CD14-positive monocyte (primary cell): Measurements from ENCODE around the gene UBE2E1. TPM values are rescaled to one million over a fixed set of nuclear protein-coding genes. Genes with fewer than 3 reads are reported as not detected.

Experiments used
- DNase-seq, 3 donors: peaks; one replicate each; pipeline ENCODE4 v3.0.0-alpha.2; 2011 to 2022
- H2AFZ ChIP-seq: 2 replicates; pipeline ENCODE4 v1.6.0; 2012; ENCODE audit warnings: mild to moderate bottlenecking, low read depth, low read length, inconsistent platforms; ENCODE audit not compliant: insufficient read depth, poor library complexity, severe bottlenecking
- H3K27ac ChIP-seq, 2 donors: 1 replicate in 1 of 2; 2 replicates in 1 of 2; pipeline ENCODE4 v1.5.1; 2012 to 2013; ENCODE audit warnings: low read length in 2 of 2, control low read depth in 1 of 2, inconsistent platforms in 1 of 2, low read depth in 1 of 2, mild to moderate bottlenecking in 1 of 2
- H3K27me3 ChIP-seq, 2 donors: one replicate each; pipeline versions ENCODE4 v1.6.0 to v1.6.1; 2011 to 2013; ENCODE audit warnings: low read length in 2 of 2; ENCODE audit not compliant: control insufficient read depth in 2 of 2, insufficient read depth in 2 of 2
- H3K36me3 ChIP-seq, 2 donors: replicated peaks in 1 of 2; 1 replicate in 1 of 2; 2 replicates in 1 of 2; pipeline versions ENCODE4 v1.5.1 to v1.6.1; 2012 to 2013; ENCODE audit warnings: low read length in 2 of 2, control low read depth in 1 of 2, inconsistent platforms in 1 of 2, mild to moderate bottlenecking in 1 of 2; ENCODE audit not compliant: insufficient read depth in 2 of 2, control insufficient read depth in 1 of 2
- H3K4me1 ChIP-seq, 2 donors: 1 replicate in 1 of 2; 2 replicates in 1 of 2; pipeline versions ENCODE4 v1.5.1 to v1.6.1; 2012 to 2013; ENCODE audit warnings: low read length in 2 of 2, control low read depth in 1 of 2, inconsistent platforms in 1 of 2, mild to moderate bottlenecking in 1 of 2, moderate library complexity in 1 of 2; ENCODE audit not compliant: insufficient read depth in 2 of 2, control insufficient read depth in 1 of 2
- H3K4me2 ChIP-seq: replicated peaks from 2 replicates; pipeline ENCODE3; 2012; ENCODE audit warnings: low read length, moderate library complexity, mild to moderate bottlenecking; ENCODE audit not compliant: poor library complexity, severe bottlenecking; ENCODE audit errors: extremely low read depth
- H3K4me3 ChIP-seq, 3 experiments: fragments of 200-600 bp in 1 of 3; sonication (generic) in 1 of 3; replicated peaks in 1 of 3; 1 replicate in 2 of 3; 2 replicates in 1 of 3; pipeline ENCODE4 v1.5.1; 2011 to 2013; ENCODE audit warnings: low read length in 3 of 3, mild to moderate bottlenecking in 3 of 3, control low read depth in 2 of 3, low read depth in 2 of 3, inconsistent platforms in 1 of 3, moderate library complexity in 1 of 3
- H3K79me2 ChIP-seq: 2 replicates; pipeline ENCODE4 v1.6.0; 2012; ENCODE audit warnings: mild to moderate bottlenecking, control low read depth, inconsistent platforms, low read length, moderate library complexity; ENCODE audit not compliant: insufficient read depth
- H3K9ac ChIP-seq: 2 replicates; pipeline ENCODE4 v1.6.0; 2017; ENCODE audit warnings: low read length, mild to moderate bottlenecking; ENCODE audit not compliant: insufficient read depth, poor library complexity, severe bottlenecking
- H3K9me3 ChIP-seq, 2 donors: replicated peaks in 1 of 2; 1 replicate in 1 of 2; 2 replicates in 1 of 2; pipeline versions ENCODE4 v1.5.1 to v1.6.1; 2012 to 2013; ENCODE audit warnings: low read length in 2 of 2, control low read depth in 1 of 2; ENCODE audit not compliant: control insufficient read depth in 1 of 2, insufficient read depth in 1 of 2
- H4K20me1 ChIP-seq: 2 replicates; pipeline ENCODE4 v1.6.0; 2012; ENCODE audit warnings: mild to moderate bottlenecking, low read length, control low read depth, moderate library complexity; ENCODE audit not compliant: insufficient read depth
- H3K27ac Mint-ChIP-seq, 7 donors: one replicate each; pipeline ENCODE4 v1.8.0; 2020; ENCODE audit warnings: mild to moderate bottlenecking in 7 of 7, mixed read lengths in 7 of 7, moderate library complexity in 6 of 7, inconsistent platforms in 2 of 7
- H3K27me3 Mint-ChIP-seq, 3 donors: one replicate each; pipeline ENCODE4 v1.8.0; 2021 to 2022; ENCODE audit warnings: low read depth in 3 of 3, mild to moderate bottlenecking in 3 of 3, mixed read lengths in 3 of 3, moderate library complexity in 3 of 3, inconsistent platforms in 1 of 3
- H3K36me3 Mint-ChIP-seq, 2 donors: one replicate each; pipeline ENCODE4 v1.8.0; 2020; ENCODE audit warnings: mixed read lengths in 2 of 2, inconsistent platforms in 1 of 2, mild to moderate bottlenecking in 1 of 2
- H3K4me1 Mint-ChIP-seq: one replicate; pipeline ENCODE4 v1.8.0; 2020; ENCODE audit warnings: mild to moderate bottlenecking, mixed read lengths
- H3K4me3 Mint-ChIP-seq, 2 donors: one replicate each; pipeline ENCODE4 v1.8.0; 2020; ENCODE audit warnings: mild to moderate bottlenecking in 2 of 2, mixed read lengths in 2 of 2, moderate library complexity in 1 of 2
- H3K9me3 Mint-ChIP-seq, 7 donors: one replicate each; pipeline ENCODE4 v1.8.0; 2020 to 2022; ENCODE audit warnings: mixed read lengths in 7 of 7, mild to moderate bottlenecking in 6 of 7, moderate library complexity in 6 of 7, inconsistent platforms in 2 of 7
- CTCF ChIP-seq: fragments of 200-600 bp; IDR thresholded peaks from one replicate; pipeline ENCODE4 v1.8.0; 2022; ENCODE audit warnings: antibody characterized with exemption, mild to moderate bottlenecking
- WGBS: methylation state at CpG from one replicate; pipeline ENCODE4 v1.1.5; 2013; ENCODE audit warnings: missing lambda C conversion rate; ENCODE audit not compliant: insufficient coverage; 5-methylcytosine and 5-hydroxymethylcytosine counted together
- intact Hi-C, 2 donors: fragments of 100-400 bp; cut with micrococcal nuclease; formaldehyde crosslinking; loops; one replicate each; pipeline versions ENCODE4 v1.15.0 to v1.15.1; 2023
- polyA plus RNA-seq, 3 donors: library from polyadenylated mRNA; depleted of rRNA in 1 of 3; unstranded in 2 of 3; stranded (reverse) in 1 of 3; fragments of 300-500 nt in 2 of 3; fragments of >200 nt in 1 of 3; fragmentation: Illumina TruSeq in 2 of 3; gene quantifications; 1 replicate in 2 of 3; 2 replicates in 1 of 3; pipeline ENCODE4 v1.2.3, GENCODE V29; 2012 to 2021

Gene UBE2E1
- polyA plus RNA-seq, 3 donors = 31.3 to 60.2 (median 34.6) TPM

DNA sequence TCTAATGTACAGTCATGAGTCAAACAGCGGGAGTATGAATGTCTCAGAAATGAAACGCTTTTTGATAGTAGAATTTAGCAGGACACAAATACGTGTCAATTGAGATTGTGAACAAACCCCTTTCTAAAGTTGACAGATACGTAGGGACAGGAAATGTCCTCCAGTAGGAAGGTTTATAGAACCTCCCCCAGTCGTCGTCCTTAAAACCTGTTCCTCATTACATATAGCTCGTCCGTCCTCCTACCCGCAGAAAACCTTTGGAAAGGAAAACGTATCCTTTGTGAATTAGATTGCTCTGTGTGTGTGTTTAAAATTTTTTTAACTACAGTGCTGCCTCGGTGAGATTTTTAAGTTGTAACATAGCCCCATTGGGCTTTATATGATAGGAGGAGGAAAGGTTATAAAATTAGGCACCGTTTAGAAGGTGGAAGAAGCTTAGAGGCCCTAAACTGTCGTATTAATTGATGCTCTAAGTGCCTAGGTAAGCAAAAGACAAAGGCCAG, 4.1 kb downstream of the UBE2E1 start:
- Mint-ChIP-seq H3K9me3 (no peaks in the 10 kb centered on the region), H3K4me3 (peak overlapping the region; percentile 97 to 98), H3K27ac (peak overlapping the region; percentile 29 to 90 (median 79)), H3K27me3 (peaks cover 4 to 5% (median 5%) of the 10 kb centered on the region in 3 donors), H3K4me1 (peaks cover 51% of the 10 kb centered on the region), H3K36me3 (peaks cover 45 to 46% of the 10 kb centered on the region in 2 donors)
- peaks cover 9 to 23% of the 10 kb centered on the region in 2 donors for H3K36me3 ChIP-seq
- 0% methylated on average over 4 of the region's 13 CpGs for WGBS
- intact Hi-C loops = loop anchor here (5.0 to 10.0 kb wide), 2 partner anchors 65 to 68 kb away; no protein-coding TSS in a partner anchor
- H3K9me3 ChIP-seq = no peaks in the 10 kb centered on the region
- peak overlapping the region; percentile 80 for H3K4me2 ChIP-seq
- H3K4me3 ChIP-seq = peak overlapping the region; percentile 33 to 75 (median 48)
- H3K9ac ChIP-seq = peak overlapping the region; percentile 75
- H2AFZ ChIP-seq = peak overlapping the region; percentile 68
- H3K79me2 ChIP-seq = peaks cover 82% of the 10 kb centered on the region
- TF ChIP-seq CTCF = no peak
- peaks cover 75% of the 10 kb centered on the region for H4K20me1 ChIP-seq
- H3K27me3 ChIP-seq = no peaks in the 10 kb centered on the region
- no peak overlapping the region for H3K27ac ChIP-seq
- H3K4me1 ChIP-seq = peaks cover 31 to 53% of the 10 kb centered on the region in 2 donors
- DNase-seq = peak in 2 of 3 donors; percentile 20 to 34

DNA sequence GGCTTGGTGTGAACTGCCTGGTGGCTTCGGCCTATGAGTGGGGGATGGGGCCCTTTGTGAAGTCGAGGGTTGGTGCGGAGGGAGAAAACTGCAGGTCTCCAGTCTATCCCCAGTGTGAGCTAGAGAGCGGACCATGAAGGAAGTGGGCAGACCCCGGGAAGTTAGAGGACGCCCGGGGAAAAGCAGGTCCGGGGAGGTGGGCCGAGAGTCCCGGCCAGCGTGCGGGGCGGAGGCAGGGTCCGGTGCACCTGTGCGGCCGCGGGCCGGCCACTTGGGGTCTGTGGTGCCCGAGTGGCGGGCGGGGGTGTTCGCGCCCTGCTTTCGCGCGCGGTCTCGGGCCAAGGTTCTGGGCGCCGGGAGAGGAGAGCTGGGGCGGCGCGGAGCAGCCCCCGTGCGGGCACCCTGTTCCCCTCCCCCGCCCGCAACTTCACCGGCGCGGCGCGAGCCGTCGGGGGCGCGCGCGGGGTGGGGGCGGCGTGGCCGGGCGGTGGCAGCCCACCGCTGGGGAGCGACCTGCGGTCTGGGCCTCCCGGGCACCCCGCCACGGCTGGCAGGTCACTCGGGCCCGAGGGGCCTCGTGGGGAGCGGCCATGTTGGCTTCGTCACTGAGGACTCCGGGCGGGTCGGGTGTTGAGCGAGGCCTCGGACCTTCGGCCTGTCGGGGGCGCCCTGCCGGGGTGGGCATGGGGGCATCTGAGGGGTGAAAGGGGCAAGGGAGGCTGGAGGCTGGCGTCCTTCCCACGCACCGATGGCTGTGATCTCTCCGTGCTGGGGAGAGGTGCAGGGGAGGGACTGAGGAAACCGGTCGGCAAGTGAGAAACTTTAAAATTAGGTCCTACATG, 4.8 kb downstream of the UBE2E1 start:
- Mint-ChIP-seq H3K4me3 (peak overlapping the region; percentile 97 to 98), H3K9me3 (no peaks in the 10 kb centered on the region), H3K4me1 (peaks cover 52% of the 10 kb centered on the region), H3K36me3 (peaks cover 47 to 53% of the 10 kb centered on the region in 2 donors), H3K27ac (peak overlapping the region; percentile 29 to 90 (median 82)), H3K27me3 (peaks cover under 1 to 5% (median 4%) of the 10 kb centered on the region in 3 donors)
- intact Hi-C loops = no loop called here
- Histone ChIP-seq H3K27me3 (no peaks in the 10 kb centered on the region), H3K4me1 (peaks cover 27 to 47% of the 10 kb centered on the region in 2 donors), H3K27ac (peak overlapping the region in 1 of 2 donors; percentile 18), H3K4me2 (peak overlapping the region; percentile 80), H3K9ac (peak overlapping the region; percentile 75), H3K79me2 (peaks cover 89% of the 10 kb centered on the region), H3K36me3 (peaks cover 9 to 23% of the 10 kb centered on the region in 2 donors), H2AFZ (peak overlapping the region; percentile 68), H3K4me3 (peak overlapping the region; percentile 48 to 75 (median 59)), H4K20me1 (peaks cover 82% of the 10 kb centered on the region), H3K9me3 (no peaks in the 10 kb centered on the region)
- no peak for TF ChIP-seq CTCF
- under 1% methylated on average over 71 of the region's 78 CpGs for WGBS
- peak in 2 of 3 donors; percentile 17 to 24 for DNase-seq
